ENCODE data around the gene FBXW11. TPM values are rescaled to one million over a fixed set of nuclear protein-coding genes. Genes with fewer than 3 reads are reported as not detected.

Gene FBXW11
- total RNA-seq, 4 donors from 2014 or later = 22.8 to 44.8 (median 40.3) TPM

DNA sequence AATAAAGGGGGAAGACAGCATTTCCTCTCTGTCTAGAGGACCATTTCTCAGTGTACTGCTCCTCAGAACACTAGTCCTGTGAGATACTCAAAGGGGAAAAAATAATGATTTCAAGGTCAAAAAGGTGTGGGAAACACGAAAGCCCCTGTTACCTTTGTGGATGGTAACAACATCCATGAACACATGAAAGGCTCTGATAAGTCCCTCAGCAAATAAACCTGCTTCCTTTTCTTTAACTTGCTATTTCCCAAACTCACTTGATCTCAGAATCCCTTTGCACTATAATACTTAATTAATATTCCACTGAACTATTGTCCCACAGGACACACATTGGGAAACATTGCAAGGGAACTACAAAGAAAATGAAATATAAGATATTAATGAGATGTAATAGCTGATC lies 155.2 kb downstream of the FBXW11 start:
- Histone ChIP-seq H3K27me3 (no peaks in the 10 kb centered on the region), H3K36me3 (no peaks in the 10 kb centered on the region), H3K4me1 (no peaks in the 10 kb centered on the region), H3K4me3 (no peak overlapping the region), H3K27ac (no peak overlapping the region), H3K9me3 (no peaks in the 10 kb centered on the region)
- 79% methylated on average over 1 of the region's 1 CpG; no CpG with 5 or more reads in 1 of the 2 donors for WGBS, 2 donors (ENCODE audit: low coverage in 1 of 2)
- intact Hi-C loops (cut with DNase I; ENCODE audit: low total_unique reads) = no loop called here
- in situ Hi-C loops (cut with MboI; ENCODE audit: low pct_ligation_motif_present in 1 of 4, low pct_unique_long_range_greater_than_20kb in 1 of 4, low sequenced_read_pairs in 3 of 4) = no loop called here
- TF ChIP-seq CTCF (IDR thresholded peaks at IDR 0.05) = no peak
- DNase-seq = no peak

- H3K9me3 ChIP-seq = no peaks in the 10 kb centered on the region
- no peaks in the 10 kb centered on the region for H3K27me3 ChIP-seq
- DNase-seq = no peak
- intact Hi-C loops (cut with DNase I; ENCODE audit: low total_unique reads) (no loop called here), in situ Hi-C loops (cut with MboI; ENCODE audit: low pct_ligation_motif_present in 1 of 4, low pct_unique_long_range_greater_than_20kb in 1 of 4, low sequenced_read_pairs in 3 of 4) (no loop called here)
- no peak overlapping the region for H3K27ac ChIP-seq
- H3K4me3 ChIP-seq = no peak overlapping the region
- no peaks in the 10 kb centered on the region for H3K36me3 ChIP-seq
- WGBS, 2 donors (ENCODE audit: low coverage in 1 of 2) = 79 to 80% methylated on average over 4 to 9 of the region's 9 CpGs
- H3K4me1 ChIP-seq = no peaks in the 10 kb centered on the region
- TF ChIP-seq EP300 (IDR thresholded peaks at IDR 0.05; ENCODE audit: low read depth) (no peak), CTCF (IDR thresholded peaks at IDR 0.05) (no peak), POLR2AphosphoS5 (IDR thresholded peaks at IDR 0.05) (no peak), POLR2A (IDR thresholded peaks at IDR 0.05) (no peak)
Measured at GRCh38 chr5:171850324-171850947, 156.0 kb downstream of the FBXW11 start.

GRCh38 chr5:171849585-171850323 lies 156.7 kb downstream of the FBXW11 start:
- no peaks in the 10 kb centered on the region for H3K4me1 ChIP-seq
- TF ChIP-seq EP300 (IDR thresholded peaks at IDR 0.05; ENCODE audit: low read depth) (no peak), CTCF (IDR thresholded peaks at IDR 0.05) (no peak), POLR2AphosphoS5 (IDR thresholded peaks at IDR 0.05) (no peak), POLR2A (IDR thresholded peaks at IDR 0.05) (no peak)
- WGBS, 2 donors (ENCODE audit: low coverage in 1 of 2) = 91 to 98% methylated on average over 8 to 14 of the region's 14 CpGs

GRCh38 chr5:171848911-171849520 lies 157.4 kb downstream of the FBXW11 start:
- Histone ChIP-seq H3K27ac (no peak overlapping the region), H3K4me1 (no peaks in the 10 kb centered on the region), H3K9me3 (no peaks in the 10 kb centered on the region), H3K4me3 (no peak overlapping the region), H3K27me3 (no peaks in the 10 kb centered on the region), H3K36me3 (no peaks in the 10 kb centered on the region)
- intact Hi-C loops (cut with DNase I; ENCODE audit: low total_unique reads) (no loop called here), in situ Hi-C loops (cut with MboI; ENCODE audit: low pct_ligation_motif_present in 1 of 4, low pct_unique_long_range_greater_than_20kb in 1 of 4, low sequenced_read_pairs in 3 of 4) (no loop called here)
- 94 to 100% methylated on average over 5 to 6 of the region's 6 CpGs for WGBS, 2 donors (ENCODE audit: low coverage in 1 of 2)
- no peak for TF ChIP-seq CTCF (IDR thresholded peaks at IDR 0.05)
- TF ChIP-seq EP300 (IDR thresholded peaks at IDR 0.05; ENCODE audit: low read depth) = no peak
- DNase-seq = no peak

More at GRCh38 chr5:171849585-171850323, 156.7 kb downstream of the FBXW11 start:
- in situ Hi-C loops (cut with MboI; ENCODE audit: low pct_ligation_motif_present in 1 of 4, low pct_unique_long_range_greater_than_20kb in 1 of 4, low sequenced_read_pairs in 3 of 4) (no loop called here), intact Hi-C loops (cut with DNase I; ENCODE audit: low total_unique reads) (no loop called here)
- no peaks in the 10 kb centered on the region for H3K27me3 ChIP-seq
- no peaks in the 10 kb centered on the region for H3K36me3 ChIP-seq
- DNase-seq = no peak
- H3K4me3 ChIP-seq = no peak overlapping the region
- H3K9me3 ChIP-seq = no peaks in the 10 kb centered on the region
- H3K27ac ChIP-seq = no peak overlapping the region

Data from transverse colon (tissue), 4 donors.